Measurements from ENCODE around the gene PAM. TPM values are rescaled to one million over a fixed set of nuclear protein-coding genes. Genes with fewer than 3 reads are reported as not detected.

Gene PAM
- total RNA-seq, 1 donor from 2014 or later, result 135 TPM

GRCh38 chr5:102930244-102930643, 175.1 kb downstream of the PAM start:
- Mint-ChIP-seq H3K4me1 (ENCODE audit: unreplicated experiment) (peaks cover 3% of the 10 kb centered on the region), H3K36me3 (peaks cover 15% of the 10 kb centered on the region), H3K27ac (no peak overlapping the region), H3K9me3 (no peaks in the 10 kb centered on the region), H3K4me3 (no peak overlapping the region), H3K27me3 (no peaks in the 10 kb centered on the region)
- no peak for DNase-seq (ENCODE audit: extremely low spot score, unreplicated experiment)
- no peak for TF ChIP-seq CTCF (conservative IDR thresholded peaks at IDR 0.05)

- no peaks in the 10 kb centered on the region for H3K27me3 Mint-ChIP-seq
- no peak overlapping the region for H3K4me3 Mint-ChIP-seq
- H3K36me3 Mint-ChIP-seq, result peaks cover 15% of the 10 kb centered on the region
- H3K9me3 Mint-ChIP-seq, result no peaks in the 10 kb centered on the region
- no peak for TF ChIP-seq CTCF (conservative IDR thresholded peaks at IDR 0.05)
- no peak for DNase-seq (ENCODE audit: extremely low spot score, unreplicated experiment)
- H3K4me1 Mint-ChIP-seq (ENCODE audit: unreplicated experiment), result no peaks in the 10 kb centered on the region
- no peak overlapping the region for H3K27ac Mint-ChIP-seq
Measured at GRCh38 chr5:102931085-102931725, 176.1 kb downstream of the PAM start.

- no peak for DNase-seq (ENCODE audit: extremely low spot score, unreplicated experiment)
- no peak for TF ChIP-seq CTCF (conservative IDR thresholded peaks at IDR 0.05)
- Mint-ChIP-seq H3K9me3 (no peaks in the 10 kb centered on the region), H3K4me1 (ENCODE audit: unreplicated experiment) (no peaks in the 10 kb centered on the region), H3K36me3 (peaks cover 10% of the 10 kb centered on the region), H3K4me3 (no peak overlapping the region), H3K27ac (no peak overlapping the region), H3K27me3 (no peaks in the 10 kb centered on the region)
Measured at GRCh38 chr5:102932781-102933180, 177.7 kb downstream of the PAM start.

- no peak overlapping the region for H3K27ac Mint-ChIP-seq
- H3K36me3 Mint-ChIP-seq, result peaks cover 10% of the 10 kb centered on the region
- H3K4me1 Mint-ChIP-seq (ENCODE audit: unreplicated experiment), result no peaks in the 10 kb centered on the region
- no peak overlapping the region for H3K4me3 Mint-ChIP-seq
- TF ChIP-seq CTCF (conservative IDR thresholded peaks at IDR 0.05), result no peak
- H3K9me3 Mint-ChIP-seq, result no peaks in the 10 kb centered on the region
- no peak for DNase-seq (ENCODE audit: extremely low spot score, unreplicated experiment)
- H3K27me3 Mint-ChIP-seq, result no peaks in the 10 kb centered on the region
Measured at GRCh38 chr5:102933316-102933715, 178.2 kb downstream of the PAM start.

GRCh38 chr5:102933721-102934459, 178.8 kb downstream of the PAM start:
- no peak overlapping the region for H3K27ac Mint-ChIP-seq
- no peak for DNase-seq (ENCODE audit: extremely low spot score, unreplicated experiment)
- no peak overlapping the region for H3K4me3 Mint-ChIP-seq
- no peaks in the 10 kb centered on the region for H3K4me1 Mint-ChIP-seq (ENCODE audit: unreplicated experiment)
- H3K9me3 Mint-ChIP-seq, result no peaks in the 10 kb centered on the region
- TF ChIP-seq CTCF (conservative IDR thresholded peaks at IDR 0.05), result no peak
- H3K27me3 Mint-ChIP-seq, result no peaks in the 10 kb centered on the region
- H3K36me3 Mint-ChIP-seq, result peaks cover 10% of the 10 kb centered on the region
